Measurements from ENCODE around the gene SYNGR2.
A peak's percentile ranks its signal among the peaks of the same experiment; 100 is the strongest.

SYNGR2 gene

DNA sequence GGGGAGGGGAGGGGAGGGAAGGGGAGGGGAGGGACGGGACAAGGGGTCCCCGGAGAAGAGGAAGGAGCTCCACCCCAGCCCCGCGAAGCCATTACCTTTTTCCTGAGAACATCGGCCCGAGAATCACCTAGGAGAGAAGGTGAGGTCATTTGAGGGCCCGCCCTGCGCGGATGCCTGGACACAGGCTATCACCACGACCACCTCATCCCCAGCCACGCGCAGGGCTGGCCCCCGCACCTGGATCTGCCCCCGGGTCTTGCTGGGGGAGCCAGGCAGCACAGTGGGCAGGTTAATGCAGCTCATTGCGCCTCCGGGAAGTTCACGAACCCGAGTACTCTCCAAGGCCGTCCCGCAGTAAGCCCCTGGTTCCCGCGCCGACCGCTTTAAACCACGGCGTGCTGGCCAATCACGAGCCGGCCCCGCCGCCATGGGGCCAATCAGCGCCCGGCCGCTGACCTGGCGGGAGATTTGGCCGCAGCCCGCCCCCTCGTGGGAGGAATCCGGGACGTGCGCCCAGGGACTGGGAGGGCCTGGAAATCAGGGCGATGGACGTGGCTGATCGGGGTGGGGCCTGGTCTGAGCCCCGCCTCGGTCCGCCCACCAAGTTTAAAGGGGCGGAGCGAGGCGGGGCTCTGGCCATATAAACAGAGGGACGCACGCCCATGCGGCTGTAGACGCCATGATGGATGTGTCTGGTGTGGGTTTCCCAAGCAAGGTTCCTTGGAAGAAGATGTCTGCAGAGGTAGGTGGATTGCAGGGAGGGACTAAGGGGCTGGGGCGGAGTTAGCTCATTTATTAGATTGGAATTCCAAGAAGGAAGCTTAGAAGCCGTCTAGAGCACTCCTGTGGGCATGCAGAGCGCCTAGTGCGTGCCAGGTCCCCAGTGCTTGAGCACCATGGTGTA is 18.6 kb downstream of the SYNGR2 start, which contains the start of the genes AFMID and TK1 (continued):
- TF ChIP-seq, protein P1, sequence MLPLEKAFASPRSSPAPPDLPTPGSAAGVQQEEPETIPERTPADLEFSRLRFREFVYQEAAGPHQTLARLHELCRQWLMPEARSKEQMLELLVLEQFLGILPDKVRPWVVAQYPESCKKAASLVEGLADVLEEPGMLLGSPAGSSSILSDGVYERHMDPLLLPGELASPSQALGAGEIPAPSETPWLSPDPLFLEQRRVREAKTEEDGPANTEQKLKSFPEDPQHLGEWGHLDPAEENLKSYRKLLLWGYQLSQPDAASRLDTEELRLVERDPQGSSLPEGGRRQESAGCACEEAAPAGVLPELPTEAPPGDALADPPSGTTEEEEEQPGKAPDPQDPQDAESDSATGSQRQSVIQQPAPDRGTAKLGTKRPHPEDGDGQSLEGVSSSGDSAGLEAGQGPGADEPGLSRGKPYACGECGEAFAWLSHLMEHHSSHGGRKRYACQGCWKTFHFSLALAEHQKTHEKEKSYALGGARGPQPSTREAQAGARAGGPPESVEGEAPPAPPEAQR (tag by site-specific recombination; IDR thresholded peaks at IDR 0.05), result no peak
- TF ChIP-seq, protein P2, sequence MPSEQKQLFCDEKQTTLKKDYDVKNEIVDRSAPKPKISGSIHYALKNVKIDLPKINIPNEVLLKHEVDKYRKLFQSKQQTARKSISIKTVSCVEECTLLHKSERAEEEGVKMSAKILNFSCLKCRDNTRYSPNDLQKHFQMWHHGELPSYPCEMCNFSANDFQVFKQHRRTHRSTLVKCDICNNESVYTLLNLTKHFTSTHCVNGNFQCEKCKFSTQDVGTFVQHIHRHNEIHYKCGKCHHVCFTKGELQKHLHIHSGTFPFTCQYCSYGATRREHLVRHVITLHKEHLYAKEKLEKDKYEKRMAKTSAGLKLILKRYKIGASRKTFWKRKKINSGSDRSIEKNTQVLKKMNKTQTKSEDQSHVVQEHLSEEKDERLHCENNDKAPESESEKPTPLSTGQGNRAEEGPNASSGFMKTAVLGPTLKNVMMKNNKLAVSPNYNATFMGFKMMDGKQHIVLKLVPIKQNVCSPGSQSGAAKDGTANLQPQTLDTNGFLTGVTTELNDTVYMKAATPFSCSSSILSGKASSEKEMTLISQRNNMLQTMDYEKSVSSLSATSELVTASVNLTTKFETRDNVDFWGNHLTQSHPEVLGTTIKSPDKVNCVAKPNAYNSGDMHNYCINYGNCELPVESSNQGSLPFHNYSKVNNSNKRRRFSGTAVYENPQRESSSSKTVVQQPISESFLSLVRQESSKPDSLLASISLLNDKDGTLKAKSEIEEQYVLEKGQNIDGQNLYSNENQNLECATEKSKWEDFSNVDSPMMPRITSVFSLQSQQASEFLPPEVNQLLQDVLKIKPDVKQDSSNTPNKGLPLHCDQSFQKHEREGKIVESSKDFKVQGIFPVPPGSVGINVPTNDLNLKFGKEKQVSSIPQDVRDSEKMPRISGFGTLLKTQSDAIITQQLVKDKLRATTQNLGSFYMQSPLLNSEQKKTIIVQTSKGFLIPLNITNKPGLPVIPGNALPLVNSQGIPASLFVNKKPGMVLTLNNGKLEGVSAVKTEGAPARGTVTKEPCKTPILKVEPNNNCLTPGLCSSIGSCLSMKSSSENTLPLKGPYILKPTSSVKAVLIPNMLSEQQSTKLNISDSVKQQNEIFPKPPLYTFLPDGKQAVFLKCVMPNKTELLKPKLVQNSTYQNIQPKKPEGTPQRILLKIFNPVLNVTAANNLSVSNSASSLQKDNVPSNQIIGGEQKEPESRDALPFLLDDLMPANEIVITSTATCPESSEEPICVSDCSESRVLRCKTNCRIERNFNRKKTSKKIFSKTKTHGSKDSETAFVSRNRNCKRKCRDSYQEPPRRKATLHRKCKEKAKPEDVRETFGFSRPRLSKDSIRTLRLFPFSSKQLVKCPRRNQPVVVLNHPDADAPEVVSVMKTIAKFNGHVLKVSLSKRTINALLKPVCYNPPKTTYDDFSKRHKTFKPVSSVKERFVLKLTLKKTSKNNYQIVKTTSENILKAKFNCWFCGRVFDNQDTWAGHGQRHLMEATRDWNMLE (tag by site-specific recombination; conservative IDR thresholded peaks at IDR 0.05; ENCODE audit: low read depth), result no peak
- TF ChIP-seq ZNF600 (tag by site-specific recombination; IDR thresholded peaks at IDR 0.05), result no peak
- TF ChIP-seq ZIC2 (tag by site-specific recombination; IDR thresholded peaks at IDR 0.05), result peak; percentile 52
- TF ChIP-seq, protein P3, sequence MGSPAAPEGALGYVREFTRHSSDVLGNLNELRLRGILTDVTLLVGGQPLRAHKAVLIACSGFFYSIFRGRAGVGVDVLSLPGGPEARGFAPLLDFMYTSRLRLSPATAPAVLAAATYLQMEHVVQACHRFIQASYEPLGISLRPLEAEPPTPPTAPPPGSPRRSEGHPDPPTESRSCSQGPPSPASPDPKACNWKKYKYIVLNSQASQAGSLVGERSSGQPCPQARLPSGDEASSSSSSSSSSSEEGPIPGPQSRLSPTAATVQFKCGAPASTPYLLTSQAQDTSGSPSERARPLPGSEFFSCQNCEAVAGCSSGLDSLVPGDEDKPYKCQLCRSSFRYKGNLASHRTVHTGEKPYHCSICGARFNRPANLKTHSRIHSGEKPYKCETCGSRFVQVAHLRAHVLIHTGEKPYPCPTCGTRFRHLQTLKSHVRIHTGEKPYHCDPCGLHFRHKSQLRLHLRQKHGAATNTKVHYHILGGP (tag by site-specific recombination; IDR thresholded peaks at IDR 0.05), result no peak
- no peak for TF ChIP-seq ZBTB21 (tag by site-specific recombination; IDR thresholded peaks at IDR 0.05)
- no peak for TF ChIP-seq ZNF791 (tag by site-specific recombination; IDR thresholded peaks at IDR 0.05)
- TF ChIP-seq, protein P4, sequence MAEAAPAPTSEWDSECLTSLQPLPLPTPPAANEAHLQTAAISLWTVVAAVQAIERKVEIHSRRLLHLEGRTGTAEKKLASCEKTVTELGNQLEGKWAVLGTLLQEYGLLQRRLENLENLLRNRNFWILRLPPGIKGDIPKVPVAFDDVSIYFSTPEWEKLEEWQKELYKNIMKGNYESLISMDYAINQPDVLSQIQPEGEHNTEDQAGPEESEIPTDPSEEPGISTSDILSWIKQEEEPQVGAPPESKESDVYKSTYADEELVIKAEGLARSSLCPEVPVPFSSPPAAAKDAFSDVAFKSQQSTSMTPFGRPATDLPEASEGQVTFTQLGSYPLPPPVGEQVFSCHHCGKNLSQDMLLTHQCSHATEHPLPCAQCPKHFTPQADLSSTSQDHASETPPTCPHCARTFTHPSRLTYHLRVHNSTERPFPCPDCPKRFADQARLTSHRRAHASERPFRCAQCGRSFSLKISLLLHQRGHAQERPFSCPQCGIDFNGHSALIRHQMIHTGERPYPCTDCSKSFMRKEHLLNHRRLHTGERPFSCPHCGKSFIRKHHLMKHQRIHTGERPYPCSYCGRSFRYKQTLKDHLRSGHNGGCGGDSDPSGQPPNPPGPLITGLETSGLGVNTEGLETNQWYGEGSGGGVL (tag by site-specific recombination; IDR thresholded peaks at IDR 0.05), result peak; percentile 75
- TF ChIP-seq, protein P5, sequence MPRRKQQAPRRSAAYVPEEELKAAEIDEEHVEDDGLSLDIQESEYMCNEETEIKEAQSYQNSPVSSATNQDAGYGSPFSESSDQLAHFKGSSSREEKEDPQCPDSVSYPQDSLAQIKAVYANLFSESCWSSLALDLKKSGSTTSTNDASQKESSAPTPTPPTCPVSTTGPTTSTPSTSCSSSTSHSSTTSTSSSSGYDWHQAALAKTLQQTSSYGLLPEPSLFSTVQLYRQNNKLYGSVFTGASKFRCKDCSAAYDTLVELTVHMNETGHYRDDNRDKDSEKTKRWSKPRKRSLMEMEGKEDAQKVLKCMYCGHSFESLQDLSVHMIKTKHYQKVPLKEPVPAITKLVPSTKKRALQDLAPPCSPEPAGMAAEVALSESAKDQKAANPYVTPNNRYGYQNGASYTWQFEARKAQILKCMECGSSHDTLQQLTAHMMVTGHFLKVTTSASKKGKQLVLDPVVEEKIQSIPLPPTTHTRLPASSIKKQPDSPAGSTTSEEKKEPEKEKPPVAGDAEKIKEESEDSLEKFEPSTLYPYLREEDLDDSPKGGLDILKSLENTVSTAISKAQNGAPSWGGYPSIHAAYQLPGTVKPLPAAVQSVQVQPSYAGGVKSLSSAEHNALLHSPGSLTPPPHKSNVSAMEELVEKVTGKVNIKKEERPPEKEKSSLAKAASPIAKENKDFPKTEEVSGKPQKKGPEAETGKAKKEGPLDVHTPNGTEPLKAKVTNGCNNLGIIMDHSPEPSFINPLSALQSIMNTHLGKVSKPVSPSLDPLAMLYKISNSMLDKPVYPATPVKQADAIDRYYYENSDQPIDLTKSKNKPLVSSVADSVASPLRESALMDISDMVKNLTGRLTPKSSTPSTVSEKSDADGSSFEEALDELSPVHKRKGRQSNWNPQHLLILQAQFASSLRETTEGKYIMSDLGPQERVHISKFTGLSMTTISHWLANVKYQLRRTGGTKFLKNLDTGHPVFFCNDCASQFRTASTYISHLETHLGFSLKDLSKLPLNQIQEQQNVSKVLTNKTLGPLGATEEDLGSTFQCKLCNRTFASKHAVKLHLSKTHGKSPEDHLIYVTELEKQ (tag by site-specific recombination; IDR thresholded peaks at IDR 0.05; ENCODE audit: borderline replicate concordance), result peak; percentile 29; the same call in 1 of the 2 replicates
- no peak for TF ChIP-seq TCF7L2 (IDR thresholded peaks at IDR 0.05; ENCODE audit: borderline replicate concordance, low read depth, low read length)
- peak; percentile 68 for TF ChIP-seq ZBTB48 (tag by site-specific recombination; IDR thresholded peaks at IDR 0.05)
- TF ChIP-seq ZNF843 (tag by site-specific recombination; IDR thresholded peaks at IDR 0.05), result no peak
- no peak for TF ChIP-seq ZNF530 (tag by site-specific recombination; IDR thresholded peaks at IDR 0.05; ENCODE audit: low read depth)
- no peak for TF ChIP-seq GLI2 (tag by site-specific recombination; IDR thresholded peaks at IDR 0.05; ENCODE audit: borderline replicate concordance, low read depth)
- TF ChIP-seq ZNF560 (tag by site-specific recombination; IDR thresholded peaks at IDR 0.05; ENCODE audit: borderline replicate concordance), result no peak
- TF ChIP-seq ZNF529 (tag by site-specific recombination; IDR thresholded peaks at IDR 0.05; ENCODE audit: insufficient replicate concordance), result no peak
- TF ChIP-seq ZBTB17 (tag by site-specific recombination; IDR thresholded peaks at IDR 0.05), result peak; percentile 48; the same call in 1 of the 2 replicates
- TF ChIP-seq WT1 (tag by site-specific recombination; IDR thresholded peaks at IDR 0.05), result peak; percentile 53
- no peak for TF ChIP-seq TRIM28 (IDR thresholded peaks at IDR 0.05; ENCODE audit: borderline replicate concordance, low read length)
- TF ChIP-seq, protein P6, sequence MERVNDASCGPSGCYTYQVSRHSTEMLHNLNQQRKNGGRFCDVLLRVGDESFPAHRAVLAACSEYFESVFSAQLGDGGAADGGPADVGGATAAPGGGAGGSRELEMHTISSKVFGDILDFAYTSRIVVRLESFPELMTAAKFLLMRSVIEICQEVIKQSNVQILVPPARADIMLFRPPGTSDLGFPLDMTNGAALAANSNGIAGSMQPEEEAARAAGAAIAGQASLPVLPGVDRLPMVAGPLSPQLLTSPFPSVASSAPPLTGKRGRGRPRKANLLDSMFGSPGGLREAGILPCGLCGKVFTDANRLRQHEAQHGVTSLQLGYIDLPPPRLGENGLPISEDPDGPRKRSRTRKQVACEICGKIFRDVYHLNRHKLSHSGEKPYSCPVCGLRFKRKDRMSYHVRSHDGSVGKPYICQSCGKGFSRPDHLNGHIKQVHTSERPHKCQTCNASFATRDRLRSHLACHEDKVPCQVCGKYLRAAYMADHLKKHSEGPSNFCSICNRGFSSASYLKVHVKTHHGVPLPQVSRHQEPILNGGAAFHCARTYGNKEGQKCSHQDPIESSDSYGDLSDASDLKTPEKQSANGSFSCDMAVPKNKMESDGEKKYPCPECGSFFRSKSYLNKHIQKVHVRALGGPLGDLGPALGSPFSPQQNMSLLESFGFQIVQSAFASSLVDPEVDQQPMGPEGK (tag by site-specific recombination; IDR thresholded peaks at IDR 0.05), result peak; percentile 95
- TF ChIP-seq ZNF19 (tag by site-specific recombination; IDR thresholded peaks at IDR 0.05; ENCODE audit: low read depth), result no peak
- peak; percentile 70 for TF ChIP-seq ZNF660 (tag by site-specific recombination; IDR thresholded peaks at IDR 0.05)
- TF ChIP-seq ZNF324 (tag by site-specific recombination; IDR thresholded peaks at IDR 0.05), result peak; percentile 20; the same call in 1 of the 2 replicates

Measured in HEK293 (cell line).